ENCODE data around the gene HSBP1.

HSBP1 gene

GRCh38 chr16:83845263-83845662, 37.5 kb downstream of the HSBP1 start:
- no peak for TF ChIP-seq CTCF (conservative IDR thresholded peaks at IDR 0.05; ENCODE audit: low read length)
- DNase-seq (ENCODE audit: low read depth) = no peak
- no peak overlapping the region for H3K4me3 ChIP-seq (ENCODE audit: low read length)

GRCh38 chr16:83847371-83848225, 39.8 kb downstream of the HSBP1 start:
- DNase-seq (ENCODE audit: low read depth) = no peak
- no peak for TF ChIP-seq CTCF (conservative IDR thresholded peaks at IDR 0.05; ENCODE audit: low read length)
- no peak overlapping the region for H3K4me3 ChIP-seq (ENCODE audit: low read length)

- no peak overlapping the region for H3K4me3 ChIP-seq (ENCODE audit: low read length)
- DNase-seq (ENCODE audit: low read depth) = no peak
- no peak for TF ChIP-seq CTCF (conservative IDR thresholded peaks at IDR 0.05; ENCODE audit: low read length)
Observed at GRCh38 chr16:83849421-83849820, 41.6 kb downstream of the HSBP1 start.

- no peak for TF ChIP-seq CTCF (conservative IDR thresholded peaks at IDR 0.05; ENCODE audit: low read length)
- H3K4me3 ChIP-seq (ENCODE audit: low read length) = no peak overlapping the region
- no peak for DNase-seq (ENCODE audit: low read depth)
Observed at GRCh38 chr16:83850947-83851346, 43.2 kb downstream of the HSBP1 start.

- no peak for TF ChIP-seq CTCF (conservative IDR thresholded peaks at IDR 0.05; ENCODE audit: low read length)
- DNase-seq (ENCODE audit: low read depth) = no peak
- no peak overlapping the region for H3K4me3 ChIP-seq (ENCODE audit: low read length)
Observed at GRCh38 chr16:83851473-83851872, 43.7 kb downstream of the HSBP1 start.

GRCh38 chr16:83852774-83853173, 45.0 kb downstream of the HSBP1 start:
- DNase-seq (ENCODE audit: low read depth) = no peak
- H3K4me3 ChIP-seq (ENCODE audit: low read length) = no peak overlapping the region
- no peak for TF ChIP-seq CTCF (conservative IDR thresholded peaks at IDR 0.05; ENCODE audit: low read length)

GRCh38 chr16:83853834-83854233, 46.1 kb downstream of the HSBP1 start:
- H3K4me3 ChIP-seq (ENCODE audit: low read length) = no peak overlapping the region
- no peak for TF ChIP-seq CTCF (conservative IDR thresholded peaks at IDR 0.05; ENCODE audit: low read length)
- no peak for DNase-seq (ENCODE audit: low read depth)
